NCI-H2196 (cell line): ENCODE results near the gene LIMK1.

Source experiments
- DNase-seq: peaks from one replicate; lab custom pipeline; 2025; ENCODE audit not compliant: unreplicated experiment; lab: John Stamatoyannopoulos, UW

Gene LIMK1

DNA sequence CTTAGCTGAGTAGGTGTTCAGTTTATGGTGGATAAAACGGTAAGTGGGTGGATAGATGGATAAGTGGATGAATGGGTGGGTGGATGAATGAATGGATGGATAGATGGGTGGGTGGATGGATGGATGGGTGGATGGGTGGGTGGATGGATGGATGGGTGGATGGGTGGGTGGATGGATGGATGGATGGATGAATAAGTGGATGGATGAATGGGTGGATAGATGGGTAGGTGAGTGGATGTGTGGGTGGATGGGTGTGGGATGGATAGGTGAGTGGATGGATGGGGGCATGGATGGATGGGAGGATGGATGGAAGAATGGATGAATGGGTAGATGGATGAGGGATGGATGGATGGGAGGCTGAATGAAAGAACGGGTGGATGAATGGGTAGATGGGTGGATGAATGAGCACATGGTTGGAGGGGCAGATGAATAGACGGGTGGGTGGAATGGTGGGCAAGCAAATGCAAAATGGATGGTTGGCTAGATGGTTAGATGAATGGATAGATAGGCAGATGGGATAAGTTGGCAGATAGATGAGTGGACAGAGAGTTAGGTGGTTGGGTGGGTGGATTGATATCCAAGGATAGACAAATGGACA is 29.9 kb upstream of the LIMK1 start:
- no peak for DNase-seq

DNA sequence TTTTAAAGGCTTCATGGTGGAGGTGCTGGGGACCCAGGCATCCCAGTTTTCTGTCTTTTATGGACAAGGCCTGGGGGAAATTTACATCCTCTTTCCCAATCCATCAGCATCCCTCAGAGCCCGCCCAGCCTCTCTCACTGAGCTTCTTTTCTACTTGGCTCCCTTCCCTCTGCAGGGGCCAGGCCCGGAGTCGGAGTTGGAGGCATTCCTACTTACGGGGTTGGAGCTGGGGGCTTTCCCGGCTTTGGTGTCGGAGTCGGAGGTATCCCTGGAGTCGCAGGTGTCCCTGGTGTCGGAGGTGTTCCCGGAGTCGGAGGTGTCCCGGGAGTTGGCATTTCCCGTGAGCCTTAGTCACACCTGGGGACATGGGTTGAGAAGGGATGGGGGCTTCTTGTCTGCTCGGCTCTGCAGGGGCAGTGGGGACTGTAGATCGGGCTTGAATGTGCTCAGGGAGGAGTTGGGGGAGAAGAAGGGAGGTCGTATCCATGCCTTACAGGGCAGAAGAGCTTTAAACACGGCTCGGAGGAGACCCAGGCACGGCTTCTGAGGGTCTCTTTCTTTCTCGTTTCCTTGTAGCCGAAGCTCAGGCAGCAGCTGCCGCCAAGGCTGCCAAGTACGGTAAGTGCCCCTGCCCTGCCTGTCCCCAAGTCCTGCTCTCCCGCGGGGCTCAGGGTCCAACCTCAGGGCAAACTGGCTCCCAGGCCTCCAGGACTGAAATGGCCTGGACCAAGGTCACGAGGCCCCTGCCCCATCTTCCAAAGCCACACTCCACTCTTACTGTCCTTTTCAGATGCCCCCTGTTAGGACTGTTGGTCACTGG is 27.3 kb upstream of the LIMK1 start:
- no peak for DNase-seq

DNA sequence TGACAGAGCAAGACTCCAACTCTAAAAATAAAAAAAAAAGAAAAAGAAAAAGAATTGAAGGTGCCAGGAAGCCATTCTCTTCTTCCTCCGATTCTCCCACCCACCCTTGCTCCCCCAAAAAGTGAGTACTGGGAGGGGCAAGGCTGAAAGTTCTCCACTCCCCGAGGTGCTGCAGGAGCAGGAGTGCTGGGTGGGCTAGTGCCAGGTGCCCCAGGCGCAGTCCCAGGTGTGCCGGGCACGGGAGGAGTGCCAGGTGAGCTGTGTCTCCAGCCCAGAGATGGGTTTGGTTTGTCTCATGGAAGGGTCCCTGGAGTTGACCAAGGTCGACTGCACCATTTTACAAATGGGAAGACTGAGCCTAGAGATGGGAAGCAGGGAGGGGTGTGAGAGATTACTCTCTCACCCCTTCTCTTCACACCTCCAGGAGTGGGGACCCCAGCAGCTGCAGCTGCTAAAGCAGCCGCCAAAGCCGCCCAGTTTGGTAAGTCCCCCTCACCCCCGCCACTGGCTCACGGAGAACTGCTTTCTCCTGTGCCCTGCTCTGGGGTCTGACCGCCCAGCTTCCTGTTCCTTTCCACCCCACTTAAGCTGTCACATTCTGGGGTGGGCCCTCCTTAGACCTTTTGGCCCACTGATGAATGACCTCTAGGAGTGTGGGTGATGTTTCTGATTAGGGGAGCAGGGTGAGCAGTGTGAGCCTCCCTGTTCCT is 26.2 kb upstream of the LIMK1 start:
- DNase-seq = no peak

DNA sequence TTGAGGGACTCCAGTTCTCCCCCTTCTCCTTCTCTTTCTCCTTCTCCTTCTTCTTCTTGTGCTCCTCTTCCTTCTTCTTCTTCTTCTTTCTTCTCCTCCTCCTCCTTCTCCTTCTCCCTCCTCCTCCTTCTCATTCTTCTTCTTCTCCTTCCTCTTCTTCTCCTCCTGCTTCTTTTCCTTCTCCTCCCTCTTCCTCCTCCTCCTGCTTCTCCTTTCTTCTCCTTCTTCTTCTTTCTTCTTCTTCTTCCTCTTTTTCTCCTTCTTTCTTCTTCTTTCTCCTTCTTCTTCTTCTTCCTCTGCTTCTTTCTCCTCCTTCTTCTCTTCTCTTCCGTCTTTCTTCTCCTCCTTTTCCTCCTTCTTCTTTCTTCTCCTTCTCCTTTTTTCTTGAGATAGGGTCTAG is 25.6 kb upstream of the LIMK1 start:
- no peak for DNase-seq

DNA sequence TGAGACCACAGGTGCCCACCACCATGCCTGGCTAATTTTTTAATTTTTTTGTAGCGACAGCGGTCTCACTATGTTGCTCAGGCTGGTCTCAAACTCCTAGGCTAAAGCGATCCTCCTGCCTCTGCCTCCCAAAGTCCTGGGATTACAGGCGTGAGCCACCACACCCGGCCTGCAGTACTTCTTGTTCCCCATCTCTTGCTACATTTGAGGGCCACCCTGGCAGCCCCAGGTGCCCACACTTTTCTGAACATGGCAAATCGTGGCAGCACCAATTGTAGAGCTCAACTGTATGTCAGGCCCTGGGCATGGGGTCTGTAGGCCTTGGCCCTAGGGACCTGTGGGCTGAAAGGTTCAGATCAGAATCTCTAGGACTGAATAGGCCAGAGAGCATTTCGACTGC is 25.1 kb upstream of the LIMK1 start:
- DNase-seq = no peak

DNA sequence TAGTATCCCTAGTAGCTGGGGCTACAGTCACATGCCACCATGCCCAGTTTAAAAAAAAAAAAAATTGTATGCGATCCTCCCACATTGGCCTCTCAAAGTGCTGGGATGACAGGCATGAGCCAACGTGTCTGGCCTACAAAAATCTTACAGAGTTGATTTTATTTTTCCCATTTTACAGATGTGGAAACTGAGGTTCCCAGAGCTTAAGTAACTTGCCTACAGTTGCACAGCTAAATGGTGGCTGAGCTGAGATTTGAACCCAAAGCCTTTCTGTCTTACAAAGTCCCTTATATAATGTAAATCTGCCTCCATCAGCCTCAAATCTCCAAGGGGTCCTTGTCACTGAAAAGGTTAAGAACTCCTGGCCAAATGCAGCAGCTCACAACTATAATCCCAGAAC is 24.6 kb upstream of the LIMK1 start:
- DNase-seq = no peak

DNA sequence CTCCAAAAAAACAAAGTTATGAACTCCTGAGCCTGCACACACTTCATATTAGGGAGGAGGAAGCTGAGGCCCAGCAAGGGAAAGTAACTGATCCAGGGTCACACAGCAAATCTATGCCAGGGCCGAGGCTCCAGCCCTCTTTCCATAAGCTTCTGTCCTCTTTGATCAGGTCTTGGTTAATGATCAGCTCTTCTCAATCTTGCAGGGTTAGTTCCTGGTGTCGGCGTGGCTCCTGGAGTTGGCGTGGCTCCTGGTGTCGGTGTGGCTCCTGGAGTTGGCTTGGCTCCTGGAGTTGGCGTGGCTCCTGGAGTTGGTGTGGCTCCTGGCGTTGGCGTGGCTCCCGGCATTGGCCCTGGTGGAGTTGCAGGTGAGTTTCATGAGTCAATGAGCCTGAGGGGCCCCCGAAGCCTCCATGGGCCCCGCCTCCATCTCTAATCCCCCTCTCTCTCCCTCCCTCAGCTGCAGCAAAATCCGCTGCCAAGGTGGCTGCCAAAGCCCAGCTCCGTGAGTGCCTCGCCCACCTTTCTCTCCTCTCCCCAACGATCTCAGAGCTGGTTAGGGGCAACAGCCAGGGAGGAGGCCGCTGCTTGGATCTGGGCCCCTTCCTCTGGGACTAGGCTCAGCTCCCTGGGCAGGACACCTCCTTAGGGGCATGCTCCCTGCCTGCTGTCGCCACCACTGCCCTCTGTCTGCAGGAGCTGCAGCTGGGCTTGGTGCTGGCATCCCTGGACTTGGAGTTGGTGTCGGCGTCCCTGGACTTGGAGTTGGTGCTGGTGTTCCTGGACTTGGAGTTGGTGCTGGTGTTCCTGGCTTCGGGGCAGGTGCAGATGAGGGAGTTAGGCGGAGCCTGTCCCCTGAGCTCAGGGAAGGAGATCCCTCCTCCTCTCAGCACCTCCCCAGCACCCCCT is 23.7 kb upstream of the LIMK1 start:
- DNase-seq = peak; percentile 77

DNA sequence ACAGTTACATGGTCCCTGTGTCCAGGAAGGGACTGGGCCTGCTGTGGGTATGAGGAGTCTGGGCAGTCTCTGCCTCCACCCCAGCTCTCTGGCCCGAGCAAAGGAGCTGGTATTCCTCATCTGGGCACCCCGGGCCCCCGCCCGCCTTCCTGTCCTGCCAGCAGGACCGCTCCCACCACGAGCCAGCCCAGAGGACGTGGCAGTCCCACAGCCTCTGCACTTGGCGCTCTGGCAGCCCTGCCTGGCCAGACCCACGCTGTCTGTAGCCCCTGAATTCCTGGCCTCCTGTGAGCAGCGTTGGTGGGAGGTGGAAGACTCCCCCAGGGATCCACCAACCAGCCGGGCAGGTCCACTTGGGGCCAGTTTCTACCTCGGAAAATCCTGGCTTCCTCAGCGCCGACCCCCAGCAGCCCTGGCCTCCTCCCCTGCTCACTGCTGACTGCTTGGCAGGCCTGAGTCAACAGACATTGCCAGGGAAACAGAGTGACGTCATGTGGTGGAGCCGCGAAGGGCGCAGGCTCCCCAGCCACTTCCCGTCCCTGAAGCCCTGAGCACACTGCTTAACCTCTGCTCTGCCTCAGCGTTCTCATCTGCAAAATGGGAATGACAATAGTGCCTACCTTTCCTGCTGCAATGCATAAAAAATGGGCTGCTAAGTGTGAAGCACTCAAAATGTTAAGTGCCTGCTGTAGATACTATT is 21.6 kb upstream of the LIMK1 start:
- DNase-seq = peak; percentile 31

DNA sequence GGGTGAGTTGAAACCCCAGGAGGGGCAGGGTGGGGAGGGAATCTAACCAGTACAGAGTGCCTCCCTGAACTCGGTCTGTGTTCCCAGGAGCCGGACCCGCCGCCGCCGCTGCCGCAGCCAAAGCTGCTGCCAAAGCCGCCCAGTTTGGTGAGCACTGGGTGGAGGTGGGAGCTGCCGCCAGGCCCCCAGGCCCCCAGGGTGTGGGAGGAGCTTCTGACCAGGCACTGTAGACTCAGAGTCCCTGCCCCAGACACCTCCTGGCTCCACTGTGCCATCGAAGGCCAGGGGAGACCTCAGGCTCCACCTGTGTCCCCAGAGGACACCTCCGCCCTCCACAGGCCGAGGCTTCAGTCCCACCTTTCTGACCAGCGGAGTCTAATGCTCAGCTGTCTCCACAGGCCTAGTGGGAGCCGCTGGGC is 20.4 kb upstream of the LIMK1 start:
- DNase-seq = no peak

DNA sequence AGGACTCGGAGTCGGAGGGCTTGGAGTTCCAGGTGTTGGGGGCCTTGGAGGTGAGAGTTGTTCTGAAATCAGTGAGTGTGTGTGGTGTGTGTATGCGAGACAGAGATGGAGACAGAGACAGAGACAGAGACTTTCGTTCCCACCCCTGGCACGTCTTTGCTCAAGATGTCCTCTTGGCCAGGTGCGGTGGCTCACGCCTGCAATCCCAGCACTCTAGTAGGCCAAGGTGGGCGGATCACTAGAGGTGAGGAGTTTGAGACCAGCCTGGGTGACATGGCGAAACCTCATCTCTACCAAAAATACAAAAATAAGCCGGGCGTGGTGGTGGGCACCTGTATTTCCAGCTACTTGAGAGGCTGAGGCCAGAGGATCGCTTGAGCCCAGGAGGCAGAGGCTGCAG is 20.0 kb upstream of the LIMK1 start:
- no peak for DNase-seq

DNA sequence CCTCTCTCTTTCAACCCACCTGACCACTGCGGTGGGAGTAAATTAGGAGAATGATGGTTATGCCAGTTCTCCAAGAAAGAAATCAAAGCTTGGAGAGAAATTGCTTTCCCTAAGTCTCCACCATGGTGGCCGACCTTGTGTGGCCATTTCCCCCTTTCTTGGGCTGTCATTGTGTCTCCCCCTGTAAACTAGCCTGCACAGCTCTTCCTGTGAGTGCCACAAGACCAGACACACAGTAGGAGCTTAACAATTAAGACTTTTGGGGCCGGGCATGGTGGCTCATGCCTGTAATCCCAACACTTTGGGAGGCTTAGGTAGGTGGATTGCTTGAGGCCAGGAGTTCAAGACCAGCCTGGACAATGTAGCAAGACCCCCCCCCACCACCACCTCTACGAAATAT is 18.9 kb upstream of the LIMK1 start:
- no peak for DNase-seq

DNA sequence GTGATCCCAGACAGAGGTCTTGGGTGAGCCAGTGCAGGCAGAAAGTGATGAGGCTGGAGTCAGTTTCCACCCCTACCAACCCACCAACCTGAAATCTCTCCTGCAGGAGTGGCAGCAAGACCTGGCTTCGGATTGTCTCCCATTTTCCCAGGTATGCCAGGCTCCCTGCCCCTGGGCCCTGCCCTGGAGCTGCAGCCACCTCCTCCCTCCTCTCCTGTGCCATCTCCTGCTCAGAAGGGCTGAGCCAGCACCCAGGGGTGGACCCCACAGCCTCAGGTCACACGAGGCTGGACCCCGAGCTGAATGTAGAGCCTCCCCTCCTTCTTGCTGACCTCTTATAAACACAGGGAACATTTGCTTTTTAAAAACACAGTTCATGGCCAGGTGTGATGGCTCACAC is 17.0 kb upstream of the LIMK1 start:
- DNase-seq = no peak

DNA sequence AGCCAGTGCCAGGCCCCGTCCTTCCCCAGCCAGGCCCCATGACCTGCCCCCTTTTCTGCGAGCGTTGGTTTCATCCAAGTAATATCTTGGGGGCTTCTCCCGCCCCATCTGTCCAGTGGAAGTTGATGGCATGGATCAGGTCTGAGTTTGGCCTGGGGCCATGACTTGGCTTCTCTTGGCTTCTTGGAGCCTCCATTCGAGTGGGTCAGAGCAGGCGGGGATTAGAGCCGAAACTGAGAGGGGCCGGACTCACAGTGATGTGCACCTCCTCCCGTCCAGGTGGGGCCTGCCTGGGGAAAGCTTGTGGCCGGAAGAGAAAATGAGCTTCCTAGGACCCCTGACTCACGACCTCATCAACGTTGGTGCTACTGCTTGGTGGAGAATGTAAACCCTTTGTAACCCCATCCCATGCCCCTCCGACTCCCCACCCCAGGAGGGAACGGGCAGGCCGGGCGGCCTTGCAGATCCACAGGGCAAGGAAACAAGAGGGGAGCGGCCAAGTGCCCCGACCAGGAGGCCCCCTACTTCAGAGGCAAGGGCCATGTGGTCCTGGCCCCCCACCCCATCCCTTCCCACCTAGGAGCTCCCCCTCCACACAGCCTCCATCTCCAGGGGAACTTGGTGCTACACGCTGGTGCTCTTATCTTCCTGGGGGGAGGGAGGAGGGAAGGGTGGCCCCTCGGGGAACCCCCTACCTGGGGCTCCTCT is 15.1 kb upstream of the LIMK1 start:
- no peak for DNase-seq

DNA sequence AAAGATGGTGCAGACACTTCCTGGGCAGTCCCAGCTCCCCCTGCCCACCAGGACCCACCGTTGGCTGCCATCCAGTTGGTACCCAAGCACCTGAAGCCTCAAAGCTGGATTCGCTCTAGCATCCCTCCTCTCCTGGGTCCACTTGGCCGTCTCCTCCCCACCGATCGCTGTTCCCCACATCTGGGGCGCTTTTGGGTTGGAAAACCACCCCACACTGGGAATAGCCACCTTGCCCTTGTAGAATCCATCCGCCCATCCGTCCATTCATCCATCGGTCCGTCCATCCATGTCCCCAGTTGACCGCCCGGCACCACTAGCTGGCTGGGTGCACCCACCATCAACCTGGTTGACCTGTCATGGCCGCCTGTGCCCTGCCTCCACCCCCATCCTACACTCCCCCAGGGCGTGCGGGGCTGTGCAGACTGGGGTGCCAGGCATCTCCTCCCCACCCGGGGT is 14.5 kb upstream of the LIMK1 start:
- DNase-seq = no peak

DNA sequence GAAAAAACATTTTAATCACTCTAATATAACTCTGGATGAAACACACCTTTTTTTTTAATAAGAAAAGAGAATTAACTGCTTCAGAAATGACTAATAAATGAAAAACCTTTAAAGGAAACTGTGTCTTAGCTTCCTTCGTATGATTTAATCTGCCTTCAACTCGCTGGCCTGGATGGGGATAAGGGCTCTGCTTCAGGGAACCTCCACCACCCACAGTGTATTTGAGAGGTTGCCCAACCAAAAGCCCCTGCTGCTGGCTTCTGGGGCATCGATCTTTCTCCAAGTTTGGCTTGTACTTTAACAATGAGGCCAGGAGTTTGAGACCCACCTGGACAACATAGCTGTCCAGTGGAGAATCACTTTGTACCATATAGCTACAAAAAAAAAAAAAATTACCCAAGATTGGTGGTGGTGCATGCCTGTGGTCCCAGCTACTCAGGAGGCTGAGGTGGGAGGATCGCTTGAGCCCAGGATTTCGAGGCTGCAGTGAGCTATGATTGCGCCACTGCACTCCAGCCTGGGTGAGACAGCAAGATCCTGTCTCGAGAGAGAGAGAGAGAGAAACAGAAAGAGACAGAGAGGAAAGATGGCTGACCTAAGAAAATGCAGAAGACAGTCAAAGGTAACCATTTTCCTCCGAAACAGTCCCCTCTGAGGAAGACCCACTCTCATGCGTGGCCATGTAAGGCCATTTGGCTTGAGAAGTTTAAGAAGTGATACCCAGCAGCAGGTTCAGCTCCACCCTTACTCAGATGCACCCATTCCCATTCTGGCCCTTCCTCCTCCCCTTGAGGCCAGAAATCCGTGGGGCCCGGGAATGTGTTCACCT is 13.6 kb upstream of the LIMK1 start:
- no peak for DNase-seq

DNA sequence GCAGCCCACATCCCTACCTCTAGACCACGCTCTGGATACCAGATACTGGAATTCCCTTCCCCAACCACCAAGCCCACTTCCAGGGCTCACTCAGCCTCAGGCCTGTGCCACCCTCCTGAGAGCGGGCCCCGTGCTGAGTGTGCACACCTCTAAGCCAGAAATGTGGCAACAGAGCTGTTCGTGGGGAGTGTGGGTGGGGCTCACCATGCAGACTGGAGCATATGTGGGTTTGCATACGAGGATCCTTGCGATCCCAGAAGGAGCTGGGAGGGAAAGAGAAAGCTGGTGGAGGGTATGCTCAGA is 13.0 kb upstream of the LIMK1 start:
- no peak for DNase-seq

DNA sequence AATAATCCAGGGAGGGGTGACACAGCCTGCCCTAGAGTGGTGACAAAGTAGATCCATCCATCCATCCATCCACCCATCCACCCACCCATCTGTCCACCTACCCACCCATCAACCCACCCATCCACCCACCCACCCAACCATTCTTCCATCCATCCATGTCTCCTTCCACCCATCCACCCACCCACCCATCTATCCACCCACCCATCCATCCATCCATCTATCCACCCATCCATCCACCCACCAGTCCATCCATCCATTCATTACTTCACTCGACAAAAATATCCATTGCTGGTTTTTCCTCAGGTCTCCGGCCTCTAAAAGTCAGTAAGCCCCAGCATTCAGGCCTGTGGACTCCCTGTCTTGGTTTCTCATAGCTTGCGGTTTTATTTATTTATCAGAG is 12.5 kb upstream of the LIMK1 start:
- DNase-seq = no peak

DNA sequence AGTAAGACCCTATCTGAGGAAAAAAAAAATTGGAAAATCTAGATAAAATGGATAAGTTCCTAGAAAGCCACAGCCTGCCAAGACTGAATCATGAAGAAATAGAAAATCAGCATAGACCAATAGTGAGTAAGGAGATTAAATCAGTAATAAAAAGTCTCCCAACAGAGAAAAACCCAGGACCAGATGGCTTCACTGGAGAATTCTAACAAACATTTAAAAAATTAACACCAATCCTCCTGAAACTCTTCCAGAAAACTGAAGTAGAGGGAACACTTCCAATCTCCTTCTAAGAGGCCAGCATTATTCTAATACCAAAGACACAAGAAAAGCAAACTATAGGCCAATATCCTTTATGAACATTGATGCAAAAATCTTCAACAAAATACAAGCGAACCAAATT is 8.8 kb upstream of the LIMK1 start:
- DNase-seq = no peak

DNA sequence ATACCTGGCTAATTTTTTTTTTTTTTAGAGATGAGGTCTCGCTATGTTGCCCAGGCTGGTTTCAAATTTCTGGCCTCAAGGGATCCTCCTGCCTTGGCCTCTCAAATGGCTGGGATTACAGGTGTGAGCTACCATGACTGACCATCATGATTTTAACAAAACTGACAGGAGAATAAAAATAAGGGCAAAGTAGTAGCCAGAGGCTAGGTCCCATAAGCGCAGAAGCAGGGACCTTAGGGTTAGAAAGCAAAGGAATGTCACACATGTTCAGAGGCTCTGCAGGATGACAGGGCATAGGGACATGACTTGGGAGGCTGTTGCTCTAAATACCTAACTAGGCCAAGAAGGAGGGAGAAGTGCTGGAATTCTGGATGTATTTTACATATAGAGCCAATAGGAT is 5.1 kb upstream of the LIMK1 start:
- DNase-seq = no peak
